H1 (cell line): ENCODE data around the gene NQO2. TPM values are rescaled to one million over a fixed set of nuclear protein-coding genes. Genes with fewer than 3 reads are reported as not detected.

ENCODE experiments used
- CTCF ChIA-PET: fragments of 300-600 bp; sonication (Branson Sonifier 250); formaldehyde crosslinking; loops from one replicate; lab custom pipeline; 2021; ENCODE audit not compliant: partially characterized antibody; lab: Charles Lee
- POLR2A ChIA-PET: fragments of 300-600 bp; sonication (Branson Sonifier 250); formaldehyde crosslinking; loops from one replicate; lab custom pipeline; 2021; ENCODE audit warnings: inconsistent platforms; ENCODE audit not compliant: partially characterized antibody; lab: Charles Lee
- DNase-seq, 2 experiments: peaks; one replicate each; pipeline versions ENCODE4 v3.0.0 to v3.0.0-alpha.2; 2010 to 2022; ENCODE audit warnings: low spot score in 2 of 2, low read depth in 1 of 2, mixed read lengths in 1 of 2
- FAIRE-seq: peaks from 2 replicates; lab custom pipeline; 2011; peaks lifted over from hg19 to GRCh38; lab: Jason Lieb, UNC
- H2AFZ ChIP-seq: 2 replicates; pipeline ENCODE4 v1.8.1; 2012; ENCODE audit warnings: low read length, inconsistent platforms
- H2AK5ac ChIP-seq: 2 replicates; pipeline ENCODE4 v1.6.1; 2013; ENCODE audit warnings: low read depth, low read length
- H2BK120ac ChIP-seq: replicated peaks from 2 replicates; pipeline ENCODE3; 2013; ENCODE audit warnings: low read depth, low read length, inconsistent platforms
- H2BK12ac ChIP-seq: 2 replicates; pipeline ENCODE4 v1.6.1; 2013; ENCODE audit warnings: low read depth, low read length
- H2BK15ac ChIP-seq: 2 replicates; pipeline ENCODE4 v1.6.1; 2013; ENCODE audit warnings: low read length
- H2BK20ac ChIP-seq: 2 replicates; pipeline ENCODE4 v1.6.1; 2013; ENCODE audit warnings: low read length
- H2BK5ac ChIP-seq: 2 replicates; pipeline ENCODE4 v1.6.1; 2013; ENCODE audit warnings: low read depth, low read length
- H3K14ac ChIP-seq: 2 replicates; pipeline ENCODE4 v1.6.1; 2013; ENCODE audit warnings: inconsistent platforms; ENCODE audit not compliant: insufficient read length
- H3K18ac ChIP-seq: 2 replicates; pipeline ENCODE4 v1.6.1; 2013; ENCODE audit warnings: low read length; ENCODE audit errors: extremely low read depth
- H3K23ac ChIP-seq: 2 replicates; pipeline ENCODE4 v1.6.1; 2013; ENCODE audit warnings: inconsistent platforms; ENCODE audit not compliant: insufficient read length
- H3K23me2 ChIP-seq: 2 replicates; pipeline ENCODE4 v1.6.1; 2013; ENCODE audit warnings: low read depth, low read length
- H3K27ac ChIP-seq: 2 replicates; pipeline ENCODE4 v1.6.1; 2011; ENCODE audit warnings: low read depth, low read length, inconsistent platforms
- H3K27me3 ChIP-seq, 4 experiments: replicated peaks in 1 of 4; 1 replicate in 1 of 4; 2 replicates in 3 of 4; pipeline versions ENCODE4 v1.6.1 to v1.8.1; 2011 to 2013; ENCODE audit warnings: low read length in 3 of 4, mild to moderate bottlenecking in 3 of 4, inconsistent platforms in 2 of 4, mixed read lengths in 2 of 4, moderate library complexity in 1 of 4; ENCODE audit not compliant: control insufficient read depth in 3 of 4, insufficient read depth in 3 of 4; ENCODE audit errors: extremely low read depth in 1 of 4
- H3K36me3 ChIP-seq, 4 experiments: 2 replicates each; pipeline versions ENCODE4 v1.6.1 to v1.8.1; 2011 to 2013; ENCODE audit warnings: mild to moderate bottlenecking in 4 of 4, low read length in 3 of 4, moderate library complexity in 2 of 4, control low read depth in 1 of 4, inconsistent platforms in 1 of 4; ENCODE audit not compliant: insufficient read depth in 4 of 4, control insufficient read depth in 2 of 4
- H3K4ac ChIP-seq: replicated peaks from 2 replicates; pipeline ENCODE3; 2013; ENCODE audit warnings: low read length, low read depth, mixed read lengths, inconsistent platforms; ENCODE audit not compliant: insufficient read length
- H3K4me1 ChIP-seq, 4 experiments: replicated peaks in 1 of 4; 1 replicate in 1 of 4; 2 replicates in 3 of 4; pipeline versions ENCODE4 v1.6.1 to v1.8.1; 2011 to 2013; ENCODE audit warnings: low read length in 3 of 4, inconsistent platforms in 2 of 4, mixed read lengths in 1 of 4; ENCODE audit not compliant: insufficient read depth in 4 of 4, control insufficient read depth in 3 of 4
- H3K4me2 ChIP-seq, 2 experiments: 2 replicates each; pipeline versions ENCODE4 v1.6.1 to v1.8.1; 2011 to 2013; ENCODE audit warnings: low read depth in 2 of 2, low read length in 2 of 2, control low read depth in 1 of 2, inconsistent platforms in 1 of 2, mild to moderate bottlenecking in 1 of 2; ENCODE audit not compliant: insufficient read depth in 1 of 2
- H3K4me3 ChIP-seq, 4 experiments: fragments of 200-600, 300-600 bp in 1 of 4; sonication (generic), shearing (Covaris generic), sonication (Bioruptor Twin) in 1 of 4; 2 replicates each; pipeline versions ENCODE4 v1.5.1 to v1.8.1; 2011 to 2016; ENCODE audit warnings: low read length in 4 of 4, low read depth in 3 of 4, control low read depth in 2 of 4, inconsistent platforms in 2 of 4, mild to moderate bottlenecking in 2 of 4, mixed read lengths in 1 of 4, moderate library complexity in 1 of 4; ENCODE audit not compliant: insufficient read depth in 2 of 4; ENCODE audit errors: extremely low read depth in 1 of 4
- H3K56ac ChIP-seq: replicated peaks from 2 replicates; pipeline ENCODE3; 2013; ENCODE audit warnings: low read depth, mild to moderate bottlenecking, mixed read lengths, low read length, inconsistent platforms; ENCODE audit not compliant: insufficient read length
- H3K79me1 ChIP-seq: 2 replicates; pipeline ENCODE4 v1.6.1; 2013; ENCODE audit warnings: low read depth, low read length, control low read depth
- H3K79me2 ChIP-seq, 2 experiments: 2 replicates each; pipeline versions ENCODE4 v1.6.1 to v1.8.1; 2012 to 2013; ENCODE audit warnings: low read length in 2 of 2, mild to moderate bottlenecking in 2 of 2, inconsistent platforms in 1 of 2; ENCODE audit not compliant: insufficient read depth in 2 of 2, control insufficient read depth in 1 of 2
- H3K9ac ChIP-seq, 4 experiments: replicated peaks in 1 of 4; 1 replicate in 1 of 4; 2 replicates in 3 of 4; pipeline versions ENCODE4 v1.6.1 to v1.8.1; 2011 to 2013; ENCODE audit warnings: low read depth in 3 of 4, low read length in 3 of 4, control low read depth in 2 of 4, mild to moderate bottlenecking in 2 of 4, moderate library complexity in 2 of 4, inconsistent platforms in 1 of 4; ENCODE audit errors: extremely low read depth in 1 of 4
- H3K9me3 ChIP-seq, 2 experiments: 2 replicates each; pipeline versions ENCODE4 v1.6.1 to v1.8.1; 2012 to 2013; ENCODE audit warnings: mild to moderate bottlenecking in 2 of 2, moderate library complexity in 2 of 2, control low read depth in 1 of 2, inconsistent platforms in 1 of 2, low read depth in 1 of 2, low read length in 1 of 2, mixed read lengths in 1 of 2; ENCODE audit not compliant: insufficient read depth in 2 of 2
- H4K20me1 ChIP-seq, 2 experiments: replicated peaks in 1 of 2; 2 replicates each; pipeline versions ENCODE3 to v1.8.1; 2011 to 2013; ENCODE audit warnings: inconsistent platforms in 2 of 2, low read length in 2 of 2, mild to moderate bottlenecking in 1 of 2; ENCODE audit not compliant: insufficient read depth in 2 of 2, control insufficient read depth in 1 of 2
- H4K5ac ChIP-seq: 2 replicates; pipeline ENCODE4 v1.6.1; 2013; ENCODE audit warnings: low read length, low read depth, mixed read lengths, inconsistent platforms; ENCODE audit not compliant: insufficient read length
- H4K8ac ChIP-seq: 2 replicates; pipeline ENCODE4 v1.8.0; 2013; ENCODE audit warnings: mild to moderate bottlenecking, moderate library complexity, low read length, inconsistent platforms; ENCODE audit not compliant: insufficient read depth; ENCODE audit errors: extremely low read depth
- H4K91ac ChIP-seq: replicated peaks from 2 replicates; pipeline ENCODE3; 2013; ENCODE audit warnings: low read length, mixed read lengths, inconsistent platforms; ENCODE audit not compliant: insufficient read length
- CHD2 ChIP-seq: IDR thresholded peaks from 2 replicates; pipeline ENCODE4 v1.6.1; 2012; ENCODE audit warnings: low read length, improper control_type of control experiment
- CTBP2 ChIP-seq: IDR thresholded peaks from 2 replicates; pipeline ENCODE4 v1.7.0; 2011; ENCODE audit warnings: borderline replicate concordance, mild to moderate bottlenecking, moderate library complexity, mixed read lengths, low read length; ENCODE audit not compliant: insufficient read depth, insufficient read length
- EGR1 ChIP-seq: IDR thresholded peaks from 2 replicates; pipeline ENCODE4 v1.6.1; 2011; ENCODE audit warnings: low read depth, low read length, borderline replicate concordance
- POU5F1 ChIP-seq: IDR thresholded peaks from 2 replicates; pipeline ENCODE4 v1.6.1; 2011; ENCODE audit warnings: low read depth, mild to moderate bottlenecking, low read length, moderate library complexity
- SIN3A ChIP-seq, 2 experiments: IDR thresholded peaks in 1 of 2; conservative IDR thresholded peaks in 1 of 2; 2 replicates each; pipeline ENCODE4 v1.6.1; 2011 to 2012; ENCODE audit warnings: low read length in 2 of 2, improper control_type of control experiment in 1 of 2, low read depth in 1 of 2, mild to moderate bottlenecking in 1 of 2
- SP1 ChIP-seq: IDR thresholded peaks from 2 replicates; pipeline ENCODE4 v1.6.1; 2011; ENCODE audit warnings: low read depth, low read length
- TAF1 ChIP-seq: IDR thresholded peaks from 2 replicates; pipeline ENCODE4 v1.6.1; 2011; ENCODE audit warnings: mild to moderate bottlenecking, low read depth, low read length
- TCF12 ChIP-seq: IDR thresholded peaks from 2 replicates; pipeline ENCODE4 v1.6.1; 2011; ENCODE audit warnings: low read depth, mild to moderate bottlenecking, low read length
- WGBS, 2 experiments: shearing (Covaris generic) in 1 of 2; methylation state at CpG; one replicate each; pipeline versions ENCODE4 v1.1.6 to v1.1.7; 2013 to 2015; ENCODE audit warnings: low lambda C conversion rate in 2 of 2, mixed read lengths in 2 of 2, inconsistent platforms in 1 of 2, low coverage in 1 of 2, missing lambda C conversion rate in 1 of 2; ENCODE audit not compliant: insufficient replicate concordance in 2 of 2, insufficient coverage in 1 of 2, insufficient read length in 1 of 2; ENCODE audit errors: extremely low coverage in 1 of 2, missing lambda C conversion rate in 1 of 2; 5-methylcytosine and 5-hydroxymethylcytosine counted together
- polyA plus RNA-seq, 7 experiments: library from polyadenylated mRNA; depleted of rRNA in 3 of 7; stranded (reverse) in 5 of 7; unstranded in 2 of 7; fragments of >200 nt in 5 of 7; fragments of 200-250 nt in 2 of 7; gene quantifications; 1 replicate in 5 of 7; 2 replicates in 1 of 7; 4 replicates in 1 of 7; pipeline versions ENCODE4 v1.2.1 to v1.2.3, GENCODE V29; 2011 to 2013; ENCODE audit warnings: missing spikeins in 2 of 7, mixed read lengths in 2 of 7
- total RNA-seq: library from RNA; stranded (reverse); fragmentation: NEBNext Ultra II Directional; extraction: Animal tissue kit (Norgen Biotek cat#: 25700); gene quantifications from 2 replicates; pipeline ENCODE4 v1.2.1, GENCODE V29; 2021

The NQO2 gene
- total and polyA plus RNA-seq, 2 of the 8 experiments (the other 6 are each of a cell fraction or from before 2014, with no cell fraction given), result 135 to 168 TPM

DNA sequence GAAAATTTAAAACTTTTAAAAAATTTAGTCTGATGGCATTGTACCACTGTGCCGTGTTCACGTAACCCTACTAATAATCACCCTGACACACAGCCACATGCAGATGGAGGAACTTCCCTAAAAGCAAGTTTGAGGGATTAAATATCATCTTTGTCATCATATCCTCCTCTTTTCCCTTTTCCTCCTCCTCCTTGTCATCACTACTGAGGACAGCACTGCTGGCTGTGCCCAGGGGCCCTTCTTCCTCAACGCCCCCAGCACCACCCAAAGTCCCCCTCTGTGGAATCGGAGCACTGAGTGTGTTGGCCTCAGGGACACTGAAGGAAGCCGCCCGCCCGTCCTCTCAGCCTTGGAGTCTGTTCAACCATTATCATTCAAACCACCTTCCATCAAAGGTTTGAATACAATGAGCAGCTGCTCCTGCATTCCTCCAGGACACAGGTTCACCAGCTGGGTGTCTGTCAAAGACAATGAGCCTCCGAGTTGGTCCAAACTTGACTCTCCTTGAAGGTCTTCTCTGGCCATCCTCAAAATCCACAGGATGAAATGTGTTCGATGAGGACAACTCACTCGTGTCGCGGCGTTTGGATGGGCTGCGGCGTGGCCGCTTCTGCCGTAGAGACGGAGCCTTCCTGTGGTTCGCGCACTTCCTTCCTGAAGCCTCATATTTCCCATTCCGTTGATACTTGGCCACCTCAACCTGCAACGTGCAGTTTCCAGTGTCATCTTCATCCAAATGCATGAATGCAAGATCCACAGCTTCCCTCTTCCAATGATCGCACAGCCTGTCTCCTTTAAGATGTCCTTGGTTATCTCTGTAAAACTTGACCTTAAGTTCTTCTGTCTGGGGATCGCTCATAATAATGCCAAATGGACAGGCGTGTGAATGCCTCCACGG lies 23.3 kb downstream of the NQO2 start:
- H3K14ac ChIP-seq, result no peak overlapping the region

More for the DNA sequence above, 23.3 kb downstream of the NQO2 start:
- Histone ChIP-seq H2BK120ac (no peak overlapping the region), H3K56ac (no peak overlapping the region), H4K91ac (peak overlapping the region; percentile 38), H3K4me2 (peak overlapping the region in 1 of 2 experiments; percentile 40; a peak in 2 of 4 replicates), H2AK5ac (peak overlapping the region; percentile 69), H2BK12ac (peak overlapping the region; percentile 76), H3K36me3 (peaks cover 3 to 28% (median 19%) of the 10 kb centered on the region in 4 experiments), H3K27ac (no peak overlapping the region; the same call in 1 of the 2 replicates), H3K9me3 (peaks cover 2 to 6% of the 10 kb centered on the region in 2 experiments; a peak in 2 of 4 replicates), H2BK15ac (peak overlapping the region; percentile 83; the same call in 1 of the 2 replicates), H3K27me3 (no peaks in the 10 kb centered on the region), H3K4me3 (peak overlapping the region in 1 of 4 experiments; percentile 9; a peak in 1 of 8 replicates), H4K5ac (no peak overlapping the region), H3K79me1 (no peaks in the 10 kb centered on the region), H3K23ac (no peak overlapping the region), H3K9ac (no peak overlapping the region; a peak in 1 of 7 replicates), H3K18ac (peak overlapping the region; percentile 63), H3K79me2 (no peaks in the 10 kb centered on the region), H2BK5ac (peak overlapping the region; percentile 86; the same call in 1 of the 2 replicates), H2AFZ (no peak overlapping the region), H3K4ac (peak overlapping the region; percentile 11), H2BK20ac (peak overlapping the region; percentile 18; the same call in 1 of the 2 replicates), H3K23me2 (peaks cover 2% of the 10 kb centered on the region; the same call in 1 of the 2 replicates), H4K8ac (no peak overlapping the region), H4K20me1 (peaks cover 0 to 2% of the 10 kb centered on the region in 2 experiments), H3K4me1 (peaks cover 6 to 17% (median 11%) of the 10 kb centered on the region in 4 experiments)
- no peak for DNase-seq
- 91% methylated on average over 26 of the region's 26 CpGs; no CpG with 5 or more reads in 1 of the 2 experiments for WGBS, 2 experiments
- CTCF ChIA-PET, result interaction anchor here (1.1 to 2.0 kb wide), 3 partner anchors 21 to 171 kb away, joined by 3 to 8 read pairs (median 3); no protein-coding TSS in a partner anchor
- POLR2A ChIA-PET, result interaction anchor here (1.0 to 5.7 kb wide), 7 partner anchors 8 to 53 kb away, joined by 3 to 33 read pairs (median 6); partner anchors contain the start of gene NQO2
- FAIRE-seq, result no peak
- TF ChIP-seq SP1, result no peak
- 0 out of 2 replicates have a peak, but pooled peaks have one; percentile 3 for TF ChIP-seq TAF1
- no peak for TF ChIP-seq EGR1
- peak; percentile 66; the same call in 1 of the 2 replicates for TF ChIP-seq TCF12
- TF ChIP-seq CHD2, result no peak
- TF ChIP-seq SIN3A (conservative IDR thresholded peaks at IDR 0.05 in 1 of 2, IDR thresholded peaks at IDR 0.05 in 1 of 2; ENCODE audit: low read depth in 1 of 2, low read length in 2 of 2), result peak; percentile 57 to 74; a peak in 1 of 4 replicates
- no peak for TF ChIP-seq CTBP2
- 0 out of 2 replicates have a peak, but pooled peaks have one; percentile 41 for TF ChIP-seq POU5F1
- TF ChIP-seq, all 59 proteins: peak for 4
